Spinal cord (tissue), 10 donors: ENCODE results near the gene ASB18. TPM values are rescaled to one million over a fixed set of nuclear protein-coding genes. Genes with fewer than 3 reads are reported as not detected.

Source experiments
- DNase-seq, 6 donors: peaks; one replicate each; pipeline versions ENCODE4 v3.0.0 to v3.0.0-alpha.2; 2013 to 2015; ENCODE audit warnings: low spot score in 6 of 6, low read depth in 4 of 6
- H3K27ac ChIP-seq: one replicate; pipeline ENCODE4 v1.5.1; 2013; ENCODE audit warnings: low read depth, low read length, control low read depth
- H3K27me3 ChIP-seq: one replicate; pipeline ENCODE4 v1.6.1; 2013; ENCODE audit warnings: low read length; ENCODE audit not compliant: control insufficient read depth, insufficient read depth
- H3K36me3 ChIP-seq: one replicate; pipeline ENCODE4 v1.6.1; 2013; ENCODE audit warnings: low read length; ENCODE audit not compliant: control insufficient read depth, insufficient read depth
- H3K4me1 ChIP-seq: one replicate; pipeline ENCODE4 v1.6.1; 2013; ENCODE audit warnings: low read length; ENCODE audit not compliant: control insufficient read depth, insufficient read depth
- H3K4me3 ChIP-seq: one replicate; pipeline ENCODE4 v1.5.1; 2013; ENCODE audit warnings: low read depth, low read length, control low read depth
- H3K9me3 ChIP-seq: one replicate; pipeline ENCODE4 v1.6.1; 2013; ENCODE audit warnings: low read length; ENCODE audit not compliant: control insufficient read depth, insufficient read depth
- WGBS: methylation state at CpG from one replicate; pipeline ENCODE4 v1.1.5; 2013; ENCODE audit warnings: missing lambda C conversion rate; ENCODE audit not compliant: insufficient coverage; 5-methylcytosine and 5-hydroxymethylcytosine counted together
- polyA plus RNA-seq, 2 donors: library from polyadenylated mRNA; unstranded; fragments of 120-200 nt; gene quantifications; one replicate each; pipeline ENCODE4 v1.2.1, GENCODE V29; 2013; ENCODE audit not compliant: insufficient read length in 2 of 2
- total RNA-seq, 2 donors: library from RNA; depleted of rRNA in 1 of 2; stranded (reverse); fragments of 120-200 nt in 1 of 2; fragments of >200 nt in 1 of 2; gene quantifications; one replicate each; pipeline versions ENCODE4 v1.2.3 to v1.2.4, GENCODE V29; 2013 to 2014
- donor health status: healthy.

The ASB18 gene
- total and polyA plus RNA-seq, 4 donors: 0.06 to 0.84 (median 0.44) TPM

GRCh38 chr2:236162031-236162845 is 102.0 kb downstream of the ASB18 start:
- Histone ChIP-seq H3K4me3 (no peak overlapping the region), H3K27me3 (peaks cover 92% of the 10 kb centered on the region), H3K9me3 (no peaks in the 10 kb centered on the region), H3K4me1 (peaks cover 60% of the 10 kb centered on the region), H3K36me3 (peaks cover 22% of the 10 kb centered on the region), H3K27ac (no peak overlapping the region)
- DNase-seq: peak in 1 of 6 donors; percentile 1
- WGBS: 54% methylated on average over 12 of the region's 16 CpGs

- no peak overlapping the region for H3K4me3 ChIP-seq
- no peak overlapping the region for H3K27ac ChIP-seq
- 86% methylated on average over 12 of the region's 12 CpGs for WGBS
- peaks cover 53% of the 10 kb centered on the region for H3K4me1 ChIP-seq
- H3K9me3 ChIP-seq: no peaks in the 10 kb centered on the region
- peaks cover 22% of the 10 kb centered on the region for H3K36me3 ChIP-seq
- peaks cover 85% of the 10 kb centered on the region for H3K27me3 ChIP-seq
- no peak for DNase-seq
Observed at GRCh38 chr2:236161531-236161930, 102.7 kb downstream of the ASB18 start.

- Histone ChIP-seq H3K4me1 (peaks cover 49% of the 10 kb centered on the region), H3K36me3 (peaks cover 20% of the 10 kb centered on the region), H3K27me3 (peaks cover 81% of the 10 kb centered on the region), H3K9me3 (no peaks in the 10 kb centered on the region), H3K27ac (no peak overlapping the region), H3K4me3 (no peak overlapping the region)
- 62% methylated on average over 10 of the region's 15 CpGs for WGBS
- no peak for DNase-seq
Observed at GRCh38 chr2:236161082-236161462, 103.1 kb downstream of the ASB18 start.

- 56% methylated on average over 20 of the region's 22 CpGs for WGBS
- Histone ChIP-seq H3K4me1 (peaks cover 43% of the 10 kb centered on the region), H3K36me3 (peaks cover 16% of the 10 kb centered on the region), H3K9me3 (no peaks in the 10 kb centered on the region), H3K27ac (no peak overlapping the region), H3K27me3 (peaks cover 77% of the 10 kb centered on the region), H3K4me3 (no peak overlapping the region)
- peak in 1 of 6 donors; percentile 1 for DNase-seq
Observed at GRCh38 chr2:236160366-236161081, 103.7 kb downstream of the ASB18 start.

- Histone ChIP-seq H3K27ac (no peak overlapping the region), H3K4me1 (peaks cover 40% of the 10 kb centered on the region), H3K9me3 (no peaks in the 10 kb centered on the region), H3K27me3 (peaks cover 70% of the 10 kb centered on the region), H3K36me3 (peaks cover 16% of the 10 kb centered on the region), H3K4me3 (no peak overlapping the region)
- DNase-seq: no peak
- WGBS: 36% methylated on average over 33 of the region's 33 CpGs
Observed at GRCh38 chr2:236159778-236160170, 104.4 kb downstream of the ASB18 start.

GRCh38 chr2:236158969-236159777 is 105.0 kb downstream of the ASB18 start:
- H3K27me3 ChIP-seq: peaks cover 64% of the 10 kb centered on the region
- no peak overlapping the region for H3K4me3 ChIP-seq
- no peak overlapping the region for H3K27ac ChIP-seq
- H3K36me3 ChIP-seq: peaks cover 16% of the 10 kb centered on the region
- WGBS: 42% methylated on average over 33 of the region's 45 CpGs
- no peak for DNase-seq
- H3K9me3 ChIP-seq: no peaks in the 10 kb centered on the region
- peaks cover 34% of the 10 kb centered on the region for H3K4me1 ChIP-seq

GRCh38 chr2:236157815-236158498 is 106.2 kb downstream of the ASB18 start:
- no peak overlapping the region for H3K4me3 ChIP-seq
- no peaks in the 10 kb centered on the region for H3K9me3 ChIP-seq
- H3K4me1 ChIP-seq: peaks cover 23% of the 10 kb centered on the region
- peaks cover 12% of the 10 kb centered on the region for H3K36me3 ChIP-seq
- 91% methylated on average over 8 of the region's 10 CpGs for WGBS
- H3K27ac ChIP-seq: no peak overlapping the region
- DNase-seq: no peak
- H3K27me3 ChIP-seq: peaks cover 53% of the 10 kb centered on the region

- H3K27me3 ChIP-seq: peaks cover 47% of the 10 kb centered on the region
Observed at GRCh38 chr2:236157366-236157765, 106.8 kb downstream of the ASB18 start.

GRCh38 chr2:236156860-236157194 is 107.4 kb downstream of the ASB18 start:
- Histone ChIP-seq H3K9me3 (no peaks in the 10 kb centered on the region), H3K4me3 (no peak overlapping the region), H3K27ac (no peak overlapping the region), H3K4me1 (peaks cover 13% of the 10 kb centered on the region), H3K27me3 (peaks cover 41% of the 10 kb centered on the region), H3K36me3 (peaks cover 10% of the 10 kb centered on the region)
- no peak for DNase-seq
- WGBS: 79% methylated on average over 3 of the region's 7 CpGs

More at GRCh38 chr2:236157366-236157765, 106.8 kb downstream of the ASB18 start:
- Histone ChIP-seq H3K9me3 (no peaks in the 10 kb centered on the region), H3K4me3 (no peak overlapping the region), H3K4me1 (peaks cover 18% of the 10 kb centered on the region), H3K27ac (no peak overlapping the region), H3K36me3 (peaks cover 10% of the 10 kb centered on the region)
- 100% methylated on average over 3 of the region's 6 CpGs for WGBS
- no peak for DNase-seq
